ENCODE measurements around the gene ZNF296. TPM values are rescaled to one million over a fixed set of nuclear protein-coding genes. Genes with fewer than 3 reads are reported as not detected.

ZNF296 gene
- total RNA-seq, 1 experiment from 2014 or later = 13.8 TPM

GRCh38 chr19:45095496-45096413 lies 19.5 kb upstream of the ZNF296 start:
- Mint-ChIP-seq H3K27me3 (ENCODE audit: low read depth) (no peaks in the 10 kb centered on the region), H3K4me3 (no peak overlapping the region), H3K36me3 (peaks cover 2% of the 10 kb centered on the region; the same call in 1 of the 2 replicates), H3K4me1 (peaks cover 63% of the 10 kb centered on the region), H3K9me3 (no peaks in the 10 kb centered on the region), H3K27ac (peak overlapping the region; percentile 92)
- ChIA-PET POLR2A (no interaction called here), CTCF (no interaction called here)
- no peak for DNase-seq (ENCODE audit: low spot score)
- no peak for ATAC-seq
- TF ChIP-seq ZNF281 (CRISPR knock-in tag; IDR thresholded peaks at IDR 0.05) (no peak), ZNF512 (CRISPR knock-in tag; IDR thresholded peaks at IDR 0.05; ENCODE audit: borderline replicate concordance) (no peak), EMX1 (CRISPR knock-in tag; IDR thresholded peaks at IDR 0.05) (no peak), JUN (CRISPR knock-in tag; IDR thresholded peaks at IDR 0.05) (no peak), JAZF1 (CRISPR knock-in tag; IDR thresholded peaks at IDR 0.05) (no peak), CBFB (CRISPR knock-in tag; IDR thresholded peaks at IDR 0.05; ENCODE audit: low read depth) (no peak), HMGXB4 (CRISPR knock-in tag; IDR thresholded peaks at IDR 0.05) (no peak), OVOL2 (CRISPR knock-in tag; IDR thresholded peaks at IDR 0.05; ENCODE audit: borderline replicate concordance) (no peak), ZNF232 (CRISPR knock-in tag; IDR thresholded peaks at IDR 0.05) (no peak), ZBTB21 (CRISPR knock-in tag; IDR thresholded peaks at IDR 0.05; ENCODE audit: borderline replicate concordance) (no peak)

- no peaks in the 10 kb centered on the region for H3K9me3 Mint-ChIP-seq
- no peak for TF ChIP-seq RELA (CRISPR knock-in tag; IDR thresholded peaks at IDR 0.05; ENCODE audit: borderline replicate concordance)
- TF ChIP-seq MXD4 (CRISPR knock-in tag; IDR thresholded peaks at IDR 0.05; ENCODE audit: borderline replicate concordance) = no peak
- TF ChIP-seq NR2C2 (CRISPR knock-in tag; IDR thresholded peaks at IDR 0.05) = no peak
- no peak for TF ChIP-seq IRF1 (CRISPR knock-in tag; IDR thresholded peaks at IDR 0.05)
- no peak for TF ChIP-seq E2F1 (CRISPR knock-in tag; IDR thresholded peaks at IDR 0.05)
- TF ChIP-seq TCF7 (CRISPR knock-in tag; IDR thresholded peaks at IDR 0.05; ENCODE audit: low read depth) = no peak
- TF ChIP-seq ZNF416 (CRISPR knock-in tag; IDR thresholded peaks at IDR 0.05) = no peak
- TF ChIP-seq SMAD4 (CRISPR knock-in tag; IDR thresholded peaks at IDR 0.05) = no peak
- TF ChIP-seq HMGA2 (CRISPR knock-in tag; IDR thresholded peaks at IDR 0.05) = no peak
- no peak for TF ChIP-seq ATF1 (CRISPR knock-in tag; IDR thresholded peaks at IDR 0.05)
- TF ChIP-seq CBFB (CRISPR knock-in tag; IDR thresholded peaks at IDR 0.05; ENCODE audit: low read depth) = no peak
- TF ChIP-seq ARID4B (CRISPR knock-in tag; IDR thresholded peaks at IDR 0.05; ENCODE audit: borderline replicate concordance) = no peak
- ATAC-seq = no peak
Measured at GRCh38 chr19:45094707-45095106, 18.4 kb upstream of the ZNF296 start.

More at GRCh38 chr19:45094707-45095106, 18.4 kb upstream of the ZNF296 start:
- Mint-ChIP-seq H3K36me3 (peaks cover 9% of the 10 kb centered on the region; the same call in 1 of the 2 replicates), H3K27me3 (ENCODE audit: low read depth) (no peaks in the 10 kb centered on the region), H3K27ac (peak overlapping the region; percentile 48), H3K4me3 (peak overlapping the region; percentile 84), H3K4me1 (peaks cover 73% of the 10 kb centered on the region)
- POLR2A ChIA-PET = no interaction called here
- CTCF ChIA-PET = no interaction called here
- DNase-seq (ENCODE audit: low spot score) = no peak
